ENCODE measurements around the gene CACTIN. TPM values are rescaled to one million over a fixed set of nuclear protein-coding genes. Genes with fewer than 3 reads are reported as not detected.
A peak's percentile ranks its signal among the peaks of the same experiment; 100 is the strongest.

The CACTIN gene
- polyA plus RNA-seq, 3 donors from 2014 or later, result 1.4 to 18.0 (median 5.6) TPM

GRCh38 chr19:3646336-3647092 lies 19.9 kb upstream of the CACTIN start:
- no peaks in the 10 kb centered on the region for H3K4me1 Mint-ChIP-seq
- H3K36me3 Mint-ChIP-seq, result no peaks in the 10 kb centered on the region
- no peaks in the 10 kb centered on the region for H3K9me3 Mint-ChIP-seq
- no peak overlapping the region for H3K4me3 Mint-ChIP-seq
- peaks cover 0 to 2% (median 0%) of the 10 kb centered on the region in 3 donors for H3K27me3 Mint-ChIP-seq (ENCODE audit: low read depth in 3 of 3)
- DNase-seq, result no peak
- H3K27ac Mint-ChIP-seq, result no peak overlapping the region

GRCh38 chr19:3645726-3646125 lies 19.1 kb upstream of the CACTIN start:
- Mint-ChIP-seq H3K9me3 (no peaks in the 10 kb centered on the region), H3K4me1 (no peaks in the 10 kb centered on the region), H3K36me3 (no peaks in the 10 kb centered on the region)

GRCh38 chr19:3645067-3645396 lies 18.4 kb upstream of the CACTIN start:
- DNase-seq, result no peak
- H3K27ac Mint-ChIP-seq, result no peak overlapping the region
- H3K27me3 Mint-ChIP-seq (ENCODE audit: low read depth in 3 of 3), result no peaks in the 10 kb centered on the region
- H3K4me1 Mint-ChIP-seq, result no peaks in the 10 kb centered on the region
- peaks cover 0 to under 1% (median 0%) of the 10 kb centered on the region in 3 donors for H3K36me3 Mint-ChIP-seq
- H3K9me3 Mint-ChIP-seq, result no peaks in the 10 kb centered on the region
- H3K4me3 Mint-ChIP-seq, result no peak overlapping the region

More at GRCh38 chr19:3645726-3646125, 19.1 kb upstream of the CACTIN start:
- Mint-ChIP-seq H3K27ac (no peak overlapping the region), H3K4me3 (no peak overlapping the region), H3K27me3 (ENCODE audit: low read depth in 3 of 3) (no peaks in the 10 kb centered on the region)
- DNase-seq, result no peak

- no peak overlapping the region for H3K27ac Mint-ChIP-seq
- H3K9me3 Mint-ChIP-seq, result no peaks in the 10 kb centered on the region
- DNase-seq, result no peak
- H3K36me3 Mint-ChIP-seq, result peaks cover 0 to 5% (median 0%) of the 10 kb centered on the region in 3 donors
- no peak overlapping the region for H3K4me3 Mint-ChIP-seq
- no peaks in the 10 kb centered on the region for H3K4me1 Mint-ChIP-seq
- H3K27me3 Mint-ChIP-seq (ENCODE audit: low read depth in 3 of 3), result no peaks in the 10 kb centered on the region
Observed at GRCh38 chr19:3644351-3645066, 17.9 kb upstream of the CACTIN start.

- Mint-ChIP-seq H3K36me3 (peaks cover 0 to 5% (median 0%) of the 10 kb centered on the region in 3 donors), H3K4me1 (no peaks in the 10 kb centered on the region)
Observed at GRCh38 chr19:3643674-3644313, 17.2 kb upstream of the CACTIN start.

GRCh38 chr19:3642987-3643673 lies 16.5 kb upstream of the CACTIN start:
- DNase-seq, result no peak
- no peaks in the 10 kb centered on the region for H3K4me1 Mint-ChIP-seq
- H3K9me3 Mint-ChIP-seq, result no peaks in the 10 kb centered on the region
- no peaks in the 10 kb centered on the region for H3K27me3 Mint-ChIP-seq (ENCODE audit: low read depth in 3 of 3)
- H3K4me3 Mint-ChIP-seq, result no peak overlapping the region
- H3K36me3 Mint-ChIP-seq, result peaks cover 0 to 5% (median 0%) of the 10 kb centered on the region in 3 donors
- no peak overlapping the region for H3K27ac Mint-ChIP-seq

More at GRCh38 chr19:3643674-3644313, 17.2 kb upstream of the CACTIN start:
- Mint-ChIP-seq H3K27me3 (ENCODE audit: low read depth in 3 of 3) (no peaks in the 10 kb centered on the region), H3K9me3 (no peaks in the 10 kb centered on the region), H3K4me3 (no peak overlapping the region), H3K27ac (no peak overlapping the region)
- DNase-seq, result no peak

GRCh38 chr19:3642296-3642695 lies 15.7 kb upstream of the CACTIN start:
- Mint-ChIP-seq H3K36me3 (peaks cover 0 to 5% (median 0%) of the 10 kb centered on the region in 3 donors), H3K4me3 (no peak overlapping the region), H3K27ac (no peak overlapping the region), H3K9me3 (no peaks in the 10 kb centered on the region), H3K4me1 (no peaks in the 10 kb centered on the region), H3K27me3 (ENCODE audit: low read depth in 3 of 3) (no peaks in the 10 kb centered on the region)
- no peak for DNase-seq

GRCh38 chr19:3641515-3642269 lies 15.1 kb upstream of the CACTIN start:
- Mint-ChIP-seq H3K36me3 (peaks cover 0 to 5% (median 0%) of the 10 kb centered on the region in 3 donors), H3K4me3 (no peak overlapping the region), H3K9me3 (no peaks in the 10 kb centered on the region), H3K27ac (no peak overlapping the region), H3K27me3 (ENCODE audit: low read depth in 3 of 3) (no peaks in the 10 kb centered on the region), H3K4me1 (no peaks in the 10 kb centered on the region)
- no peak for DNase-seq

- H3K27ac Mint-ChIP-seq, result no peak overlapping the region
- no peak overlapping the region for H3K4me3 Mint-ChIP-seq
- H3K4me1 Mint-ChIP-seq, result no peaks in the 10 kb centered on the region
- H3K27me3 Mint-ChIP-seq (ENCODE audit: low read depth in 3 of 3), result no peaks in the 10 kb centered on the region
- no peak for DNase-seq
- no peaks in the 10 kb centered on the region for H3K9me3 Mint-ChIP-seq
- peaks cover 0 to 5% (median 0%) of the 10 kb centered on the region in 3 donors for H3K36me3 Mint-ChIP-seq
Observed at GRCh38 chr19:3639479-3639878, 12.9 kb upstream of the CACTIN start.

DNA sequence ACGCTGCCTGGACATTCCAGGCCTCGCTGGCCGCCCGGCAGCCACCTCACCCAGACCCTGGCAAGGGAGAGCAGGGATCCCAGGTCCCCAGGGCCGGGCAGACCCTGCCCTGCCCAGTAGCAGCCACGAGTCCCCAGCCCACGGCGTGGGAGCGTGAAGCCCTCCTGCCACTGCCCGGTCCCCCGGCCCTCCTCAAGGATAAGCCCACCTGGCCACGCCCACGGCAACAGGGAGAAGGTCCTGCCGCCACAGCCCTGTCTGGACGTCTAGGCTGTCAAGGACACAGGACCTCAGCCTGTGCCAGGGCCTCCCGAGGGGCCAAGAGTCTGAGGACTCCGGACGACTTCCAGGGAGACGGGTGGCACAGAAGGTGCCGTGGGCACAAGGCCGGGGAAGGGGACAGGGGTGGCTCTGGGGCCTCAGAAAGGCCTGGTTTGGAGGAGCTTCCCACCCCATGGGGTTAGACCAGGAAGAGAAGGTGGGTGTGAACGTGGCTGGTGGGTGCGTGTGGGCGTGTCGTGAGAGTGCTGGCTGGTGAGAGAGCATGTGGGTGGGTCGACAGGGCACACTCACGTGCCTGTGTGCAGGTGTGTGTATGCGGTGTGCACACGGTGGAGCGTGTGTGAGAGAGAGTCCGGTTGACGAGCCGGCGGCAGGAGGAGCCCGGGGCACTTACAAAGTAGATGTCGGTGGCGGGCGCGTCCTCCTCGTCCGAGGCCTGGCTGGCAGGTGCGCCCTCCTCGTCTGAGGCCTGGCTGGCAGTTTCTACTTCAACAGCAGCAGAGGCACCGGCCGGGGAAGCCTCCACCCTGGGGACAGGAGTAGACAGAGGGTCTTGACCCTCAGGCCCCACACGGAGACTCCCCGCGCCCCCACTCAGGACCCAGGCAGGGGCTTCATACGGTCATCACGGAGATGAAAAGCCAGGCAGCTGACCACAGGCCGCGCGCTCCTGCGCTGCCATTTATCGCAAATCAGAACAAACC lies 11.9 kb upstream of the CACTIN start:
- Mint-ChIP-seq H3K9me3 (no peaks in the 10 kb centered on the region), H3K27me3 (ENCODE audit: low read depth in 3 of 3) (no peaks in the 10 kb centered on the region), H3K36me3 (peaks cover 0 to 5% (median 0%) of the 10 kb centered on the region in 3 donors), H3K4me3 (no peak overlapping the region), H3K4me1 (no peaks in the 10 kb centered on the region), H3K27ac (peak overlapping the region in 1 of 6 donors; percentile 49)
- DNase-seq, result no peak

GRCh38 chr19:3637621-3638020 lies 11.0 kb upstream of the CACTIN start:
- Mint-ChIP-seq H3K9me3 (no peaks in the 10 kb centered on the region), H3K27ac (no peak overlapping the region), H3K4me1 (no peaks in the 10 kb centered on the region), H3K36me3 (peaks cover 0 to 5% (median 0%) of the 10 kb centered on the region in 3 donors), H3K4me3 (no peak overlapping the region), H3K27me3 (ENCODE audit: low read depth in 3 of 3) (no peaks in the 10 kb centered on the region)
- DNase-seq, result no peak

- Mint-ChIP-seq H3K4me3 (no peak overlapping the region), H3K9me3 (no peaks in the 10 kb centered on the region), H3K36me3 (peaks cover 0 to 5% (median 0%) of the 10 kb centered on the region in 3 donors), H3K4me1 (no peaks in the 10 kb centered on the region), H3K27ac (no peak overlapping the region), H3K27me3 (ENCODE audit: low read depth in 3 of 3) (no peaks in the 10 kb centered on the region)
- no peak for DNase-seq
Observed at GRCh38 chr19:3636962-3637361, 10.4 kb upstream of the CACTIN start.
